SH-SY5Y (cell line): ENCODE results near the gene PTCD1.

Experiments used
- GATA2 ChIP-seq: IDR thresholded peaks from 2 replicates; pipeline ENCODE4 v1.6.1; 2011; ENCODE audit warnings: mild to moderate bottlenecking, low read depth, low read length
- GATA3 ChIP-seq: IDR thresholded peaks from 2 replicates; pipeline ENCODE4 v1.6.1; 2011; ENCODE audit warnings: low read depth, mild to moderate bottlenecking, low read length, moderate library complexity

- no peak for TF ChIP-seq GATA3
- no peak for TF ChIP-seq GATA2
Measured at GRCh38 chr7:99473315-99473596, 34.7 kb upstream of the PTCD1 start.
